GM12878 (cell line): ENCODE data around the gene PCK2. TPM values are rescaled to one million over a fixed set of nuclear protein-coding genes. Genes with fewer than 3 reads are reported as not detected.

ENCODE experiments used
- ATF7 ChIP-seq: fragments of 450-650 bp; IDR thresholded peaks from 2 replicates; pipeline ENCODE4 v1.6.1; 2016; ENCODE audit warnings: low read depth, mild to moderate bottlenecking
- CBFB ChIP-seq: IDR thresholded peaks from 2 replicates; pipeline ENCODE4 v1.6.1; 2016; ENCODE audit warnings: antibody characterized with exemption, low read depth
- CREB1 ChIP-seq: IDR thresholded peaks from 2 replicates; pipeline ENCODE4 v1.6.1; 2012; ENCODE audit warnings: low read depth, mild to moderate bottlenecking, inconsistent platforms
- CREM ChIP-seq: IDR thresholded peaks from 2 replicates; pipeline ENCODE4 v1.6.1; 2014; ENCODE audit warnings: antibody characterized with exemption, low read depth
- E2F8 ChIP-seq: fragments of 450-650 bp; IDR thresholded peaks from 2 replicates; pipeline ENCODE4 v1.6.1; 2018; ENCODE audit warnings: mild to moderate bottlenecking, low read depth, moderate library complexity; ENCODE audit not compliant: partially characterized antibody
- EED ChIP-seq: sonication (generic); IDR thresholded peaks from 2 replicates; pipeline ENCODE4 v1.6.1; 2016; ENCODE audit warnings: antibody characterized with exemption, low read depth
- EGR1 ChIP-seq, 2 experiments: IDR thresholded peaks; 1 replicate in 1 of 2; 2 replicates in 1 of 2; pipeline ENCODE4 v1.6.1; 2011 to 2012; ENCODE audit warnings: low read depth in 2 of 2, low read length in 2 of 2, borderline replicate concordance in 1 of 2, mild to moderate bottlenecking in 1 of 2, moderate library complexity in 1 of 2
- HCFC1 ChIP-seq: fragments of 150-350 bp; IDR thresholded peaks from 2 replicates; pipeline ENCODE4 v1.6.1; 2014; ENCODE audit warnings: low read length
- KAT2A ChIP-seq: conservative IDR thresholded peaks from 2 replicates; pipeline ENCODE4 v1.6.1; 2011; ENCODE audit warnings: low read depth, low read length; ENCODE audit not compliant: control insufficient read depth
- MTA2 ChIP-seq: fragments of 450-650 bp; IDR thresholded peaks from 2 replicates; pipeline ENCODE4 v1.6.1; 2016; ENCODE audit warnings: low read depth, mild to moderate bottlenecking, moderate library complexity
- MXI1 ChIP-seq: fragments of 150-350 bp; IDR thresholded peaks from 2 replicates; pipeline ENCODE4 v1.6.1; 2011; ENCODE audit warnings: low read depth, mild to moderate bottlenecking, inconsistent platforms, low read length, improper control_type of control experiment
- MYC ChIP-seq: IDR thresholded peaks from 2 replicates; pipeline ENCODE4 v1.6.1; 2011; ENCODE audit warnings: mild to moderate bottlenecking, low read length, moderate library complexity, inconsistent platforms; ENCODE audit not compliant: insufficient read depth, insufficient replicate concordance, insufficient read length, severe bottlenecking
- SIN3A ChIP-seq: IDR thresholded peaks from 2 replicates; pipeline ENCODE4 v1.6.1; 2012; ENCODE audit warnings: low read depth, low read length, improper control_type of control experiment
- TARDBP ChIP-seq: IDR thresholded peaks from 2 replicates; pipeline ENCODE4 v1.6.1; 2016; ENCODE audit warnings: borderline replicate concordance
- TCF12 ChIP-seq: IDR thresholded peaks from 2 replicates; pipeline ENCODE4 v1.6.1; 2011; ENCODE audit warnings: low read depth, mild to moderate bottlenecking, low read length
- TCF7 ChIP-seq: IDR thresholded peaks from 2 replicates; pipeline ENCODE4 v1.6.1; 2014; ENCODE audit warnings: antibody characterized with exemption, borderline replicate concordance
- WRNIP1 ChIP-seq: IDR thresholded peaks from 2 replicates; pipeline ENCODE4 v1.6.1; 2011; ENCODE audit warnings: low read depth, low read length, improper control_type of control experiment, borderline replicate concordance
- YY1 ChIP-seq: IDR thresholded peaks from 2 replicates; pipeline ENCODE4 v1.6.1; 2011; ENCODE audit warnings: low read depth, mild to moderate bottlenecking, low read length
- ZNF622 ChIP-seq: fragments of 450-650 bp; IDR thresholded peaks from 2 replicates; pipeline ENCODE4 v1.6.1; 2017; ENCODE audit warnings: mild to moderate bottlenecking, inconsistent platforms
- polyA plus RNA-seq, 11 experiments: library from polyadenylated mRNA; depleted of rRNA in 4 of 11; unstranded in 6 of 11; stranded (reverse) in 5 of 11; fragments of >200 nt; fragmentation: Nextera tagmentation in 4 of 11; fragmentation: Illumina TruSeq in 1 of 11; extraction: Ambion mirVana in 4 of 11; extraction: Trizol in 1 of 11; gene quantifications; 1 replicate in 1 of 11; 2 replicates in 10 of 11; pipeline versions ENCODE4 v1.2.1 to v1.2.3, GENCODE V29; 2011 to 2016; ENCODE audit warnings: inconsistent platforms in 2 of 11, missing spikeins in 2 of 11, low read depth in 1 of 11
- total RNA-seq, 4 experiments: library from RNA; depleted of rRNA in 3 of 4; stranded (reverse); fragments of >200 nt in 3 of 4; fragmentation: Illumina TruSeq in 1 of 4; extraction: Trizol in 1 of 4; gene quantifications; 2 replicates each; pipeline versions ENCODE4 v1.2.1 to v1.2.3, GENCODE V29; 2013 to 2021
- TF ChIP-seq, protein P1 (sequence below): fragments of 450-650 bp; conservative IDR thresholded peaks from 2 replicates; pipeline ENCODE4 v1.6.1; 2017; ENCODE audit warnings: mild to moderate bottlenecking, moderate library complexity
- TF ChIP-seq, protein P2 (sequence below): IDR thresholded peaks from 2 replicates; pipeline ENCODE4 v1.6.1; 2011; ENCODE audit warnings: low read depth, low read length, improper control_type of control experiment, borderline replicate concordance
- TF ChIP-seq, protein P3 (sequence below): fragments of 450-650 bp; IDR thresholded peaks from 2 replicates; pipeline ENCODE4 v1.6.1; 2016; ENCODE audit warnings: mild to moderate bottlenecking

Gene PCK2
- total and polyA plus RNA-seq, 10 of the 15 experiments (the other 5 are each of a cell fraction or from before 2014, with no cell fraction given): 6.6 to 110 (median 44.6) TPM

GRCh38 chr14:24113801-24114531 is 19.9 kb downstream of the PCK2 start (continued):
- TF ChIP-seq TARDBP (no peak; the same call in 1 of the 2 replicates), E2F8 (peak; percentile 53), SIN3A (peak; percentile 48; the same call in 1 of the 2 replicates), WRNIP1 (peak; percentile 97; the same call in 1 of the 2 replicates), MTA2 (peak; percentile 56; the same call in 1 of the 2 replicates), CREM (peak; percentile 51), MXI1 (peak; percentile 91), EGR1 (IDR thresholded peaks at IDR 0.05; ENCODE audit: borderline replicate concordance in 1 of 2, low read depth in 2 of 2, low read length in 2 of 2) (peak in 1 of 2 experiments; percentile 89; a peak in 2 of 3 replicates), EED (0 out of 2 replicates have a peak, but pooled peaks have one; percentile 14), CREB1 (peak; percentile 86), ATF7 (peak; percentile 40; the same call in 1 of the 2 replicates), YY1 (peak; percentile 77), HCFC1 (peak; percentile 23; the same call in 1 of the 2 replicates), KAT2A (no peak), TCF12 (0 out of 2 replicates have a peak, but pooled peaks have one; percentile 11), CBFB (peak; percentile 65), TCF7 (peak; percentile 64; the same call in 1 of the 2 replicates), ZNF622 (no peak), MYC (no peak)
- TF ChIP-seq, protein P1, sequence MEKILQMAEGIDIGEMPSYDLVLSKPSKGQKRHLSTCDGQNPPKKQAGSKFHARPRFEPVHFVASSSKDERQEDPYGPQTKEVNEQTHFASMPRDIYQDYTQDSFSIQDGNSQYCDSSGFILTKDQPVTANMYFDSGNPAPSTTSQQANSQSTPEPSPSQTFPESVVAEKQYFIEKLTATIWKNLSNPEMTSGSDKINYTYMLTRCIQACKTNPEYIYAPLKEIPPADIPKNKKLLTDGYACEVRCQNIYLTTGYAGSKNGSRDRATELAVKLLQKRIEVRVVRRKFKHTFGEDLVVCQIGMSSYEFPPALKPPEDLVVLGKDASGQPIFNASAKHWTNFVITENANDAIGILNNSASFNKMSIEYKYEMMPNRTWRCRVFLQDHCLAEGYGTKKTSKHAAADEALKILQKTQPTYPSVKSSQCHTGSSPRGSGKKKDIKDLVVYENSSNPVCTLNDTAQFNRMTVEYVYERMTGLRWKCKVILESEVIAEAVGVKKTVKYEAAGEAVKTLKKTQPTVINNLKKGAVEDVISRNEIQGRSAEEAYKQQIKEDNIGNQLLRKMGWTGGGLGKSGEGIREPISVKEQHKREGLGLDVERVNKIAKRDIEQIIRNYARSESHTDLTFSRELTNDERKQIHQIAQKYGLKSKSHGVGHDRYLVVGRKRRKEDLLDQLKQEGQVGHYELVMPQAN: peak; percentile 82
- TF ChIP-seq, protein P2, sequence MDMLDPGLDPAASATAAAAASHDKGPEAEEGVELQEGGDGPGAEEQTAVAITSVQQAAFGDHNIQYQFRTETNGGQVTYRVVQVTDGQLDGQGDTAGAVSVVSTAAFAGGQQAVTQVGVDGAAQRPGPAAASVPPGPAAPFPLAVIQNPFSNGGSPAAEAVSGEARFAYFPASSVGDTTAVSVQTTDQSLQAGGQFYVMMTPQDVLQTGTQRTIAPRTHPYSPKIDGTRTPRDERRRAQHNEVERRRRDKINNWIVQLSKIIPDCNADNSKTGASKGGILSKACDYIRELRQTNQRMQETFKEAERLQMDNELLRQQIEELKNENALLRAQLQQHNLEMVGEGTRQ: no peak
- TF ChIP-seq, protein P3, sequence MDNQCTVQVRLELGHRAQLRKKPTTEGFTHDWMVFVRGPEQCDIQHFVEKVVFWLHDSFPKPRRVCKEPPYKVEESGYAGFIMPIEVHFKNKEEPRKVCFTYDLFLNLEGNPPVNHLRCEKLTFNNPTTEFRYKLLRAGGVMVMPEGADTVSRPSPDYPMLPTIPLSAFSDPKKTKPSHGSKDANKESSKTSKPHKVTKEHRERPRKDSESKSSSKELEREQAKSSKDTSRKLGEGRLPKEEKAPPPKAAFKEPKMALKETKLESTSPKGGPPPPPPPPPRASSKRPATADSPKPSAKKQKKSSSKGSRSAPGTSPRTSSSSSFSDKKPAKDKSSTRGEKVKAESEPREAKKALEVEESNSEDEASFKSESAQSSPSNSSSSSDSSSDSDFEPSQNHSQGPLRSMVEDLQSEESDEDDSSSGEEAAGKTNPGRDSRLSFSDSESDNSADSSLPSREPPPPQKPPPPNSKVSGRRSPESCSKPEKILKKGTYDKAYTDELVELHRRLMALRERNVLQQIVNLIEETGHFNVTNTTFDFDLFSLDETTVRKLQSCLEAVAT: peak; percentile 79; the same call in 1 of the 2 replicates
